Esophagus squamous epithelium (tissue), 5 donors: ENCODE data around the gene MYO3B. TPM values are rescaled to one million over a fixed set of nuclear protein-coding genes. Genes with fewer than 3 reads are reported as not detected.

Experiments
- DNase-seq: peaks from one replicate; lab custom pipeline; 2025; lab: John Stamatoyannopoulos, UW
- H3K27ac ChIP-seq, 4 donors: fragments of 200-600 bp; sonication (generic); one replicate each; pipeline ENCODE4 v1.5.1; 2016 to 2019; ENCODE audit warnings: mild to moderate bottlenecking in 1 of 4
- H3K27me3 ChIP-seq, 4 donors: fragments of 200-600 bp; sonication (generic); 1 replicate in 3 of 4; 2 replicates in 1 of 4; pipeline versions ENCODE4 v1.5.1 to v1.6.0; 2017 to 2021; ENCODE audit warnings: antibody characterized with exemption in 1 of 4
- H3K36me3 ChIP-seq, 3 donors: fragments of 200-600 bp; sonication (generic); one replicate each; pipeline ENCODE4 v1.5.1; 2016 to 2019
- H3K4me1 ChIP-seq, 3 donors: fragments of 200-600 bp; sonication (generic); one replicate each; pipeline ENCODE4 v1.5.1; 2017 to 2019
- H3K4me3 ChIP-seq, 4 donors: fragments of 200-600 bp; sonication (generic); 1 replicate in 3 of 4; 2 replicates in 1 of 4; pipeline ENCODE4 v1.5.1; 2016 to 2019; ENCODE audit warnings: mild to moderate bottlenecking in 2 of 4, moderate library complexity in 1 of 4
- H3K9me3 ChIP-seq, 3 donors: fragments of 200-600 bp; sonication (generic); one replicate each; pipeline ENCODE4 v1.5.1; 2016 to 2019
- CTCF ChIP-seq, 6 experiments: fragments of 450-650 bp in 4 of 6; fragments of 200-600 bp in 2 of 6; sonication (generic) in 2 of 6; IDR thresholded peaks; one replicate each; pipeline ENCODE4 v1.5.1; 2016 to 2019; ENCODE audit warnings: antibody characterized with exemption in 6 of 6, mild to moderate bottlenecking in 4 of 6, moderate library complexity in 4 of 6
- POLR2A ChIP-seq, 4 donors: fragments of 450-650 bp; IDR thresholded peaks; one replicate each; pipeline ENCODE4 v1.6.1; 2017; ENCODE audit warnings: antibody characterized with exemption in 4 of 4, mild to moderate bottlenecking in 4 of 4, moderate library complexity in 3 of 4
- WGBS, 2 donors: methylation state at CpG; one replicate each; pipeline ENCODE4 v1.1.5; 2018; 5-methylcytosine and 5-hydroxymethylcytosine counted together
- intact Hi-C: fragments of 100-400 bp; cut with DNase I; formaldehyde crosslinking; loops from one replicate; pipeline ENCODE4 v1.15.0; 2022
- total RNA-seq, 4 donors: library from RNA; depleted of rRNA; stranded (reverse); fragments of >200 nt; gene quantifications; one replicate each; pipeline ENCODE4 v1.1.0, GENCODE V29; 2016
- donor health status: DM: yes; HTN: yes; CAD: no.

MYO3B gene
- total RNA-seq, 4 donors from 2014 or later, result 0.15 to 0.38 (median 0.18) TPM

DNA sequence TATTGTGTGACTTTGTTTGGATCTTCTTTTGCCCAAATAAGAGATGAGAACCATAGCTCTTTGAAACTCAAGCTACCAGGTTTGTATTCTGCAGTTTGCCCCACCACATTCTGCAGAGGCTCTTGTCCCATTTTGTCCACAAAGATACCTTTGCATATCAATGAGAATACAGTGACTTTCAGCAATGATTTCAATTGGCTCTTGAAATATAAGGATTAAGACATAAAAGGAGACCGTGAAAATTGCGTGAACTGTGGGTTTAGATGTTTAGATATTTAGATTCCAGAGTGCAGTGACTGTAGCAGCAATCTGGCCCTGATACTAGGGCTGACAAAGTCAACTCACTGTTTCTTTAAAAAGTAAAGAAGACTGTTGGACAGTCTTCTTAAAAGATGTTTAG, 390.6 kb downstream of the MYO3B start:
- no peak overlapping the region for H3K27ac ChIP-seq
- TF ChIP-seq POLR2A (IDR thresholded peaks at IDR 0.05) (no peak), CTCF (IDR thresholded peaks at IDR 0.05) (no peak)
- H3K4me3 ChIP-seq, result no peak overlapping the region
- 63 to 71% methylated on average over 2 of the region's 2 CpGs for WGBS, 2 donors
- no peaks in the 10 kb centered on the region for H3K4me1 ChIP-seq
- intact Hi-C loops, result no loop called here
- no peaks in the 10 kb centered on the region for H3K36me3 ChIP-seq
- H3K27me3 ChIP-seq, result no peaks in the 10 kb centered on the region
- no peaks in the 10 kb centered on the region for H3K9me3 ChIP-seq
- DNase-seq, result no peak

- 84 to 88% methylated on average over 1 of the region's 1 CpG for WGBS, 2 donors
- H3K27ac ChIP-seq, result no peak overlapping the region
- H3K4me3 ChIP-seq, result no peak overlapping the region
- intact Hi-C loops, result no loop called here
- no peaks in the 10 kb centered on the region for H3K4me1 ChIP-seq
- DNase-seq, result no peak
- no peaks in the 10 kb centered on the region for H3K9me3 ChIP-seq
- H3K27me3 ChIP-seq, result no peaks in the 10 kb centered on the region
- no peak for TF ChIP-seq POLR2A (IDR thresholded peaks at IDR 0.05)
- no peaks in the 10 kb centered on the region for H3K36me3 ChIP-seq
Observed at GRCh38 chr2:170571612-170572011, 393.7 kb downstream of the MYO3B start.

DNA sequence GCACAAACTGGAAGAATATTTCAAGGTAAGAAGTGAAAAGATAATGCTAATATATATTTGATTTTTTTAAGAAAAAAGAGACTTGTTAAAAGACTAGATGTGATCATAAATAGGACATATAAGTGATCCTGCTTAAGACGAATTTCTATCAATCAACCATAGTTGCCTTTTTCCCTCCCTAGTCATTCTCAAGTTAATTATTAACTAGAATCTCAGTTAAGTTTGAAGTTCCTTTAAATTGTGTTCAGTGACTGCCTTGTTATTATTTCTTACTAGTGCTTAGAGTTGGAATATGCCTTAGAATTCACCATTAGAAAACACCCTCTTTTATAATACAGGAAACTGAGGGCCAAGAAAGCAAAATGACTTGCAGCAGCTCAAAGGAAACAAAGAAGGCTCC, 395.7 kb downstream of the MYO3B start:
- TF ChIP-seq CTCF (IDR thresholded peaks at IDR 0.05) (no peak), POLR2A (IDR thresholded peaks at IDR 0.05) (no peak)
- intact Hi-C loops, result no loop called here

DNA sequence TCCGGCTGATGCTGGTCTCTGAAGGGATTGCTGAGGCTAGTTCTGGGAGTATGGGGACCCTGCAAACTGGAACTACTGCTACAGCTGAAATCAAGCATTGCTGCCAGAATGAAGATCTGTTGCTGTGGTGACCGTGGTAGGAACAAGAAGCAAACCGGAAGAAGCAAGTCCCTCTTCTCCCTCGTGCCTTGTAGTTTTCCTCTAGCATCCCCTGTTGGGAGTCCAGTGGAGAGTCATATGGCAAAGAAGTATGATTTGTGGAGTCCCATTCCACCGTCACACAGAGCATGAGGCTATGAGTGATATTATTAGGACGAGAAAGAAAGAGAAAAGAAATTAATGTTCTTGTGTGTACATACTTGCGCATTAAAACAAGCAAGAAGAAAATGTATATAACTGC, 398.3 kb downstream of the MYO3B start:
- H3K4me1 ChIP-seq, result peaks cover 0 to 6% (median 0%) of the 10 kb centered on the region in 3 donors
- H3K9me3 ChIP-seq, result no peaks in the 10 kb centered on the region
- TF ChIP-seq POLR2A (IDR thresholded peaks at IDR 0.05) (no peak), CTCF (IDR thresholded peaks at IDR 0.05) (no peak)
- no peaks in the 10 kb centered on the region for H3K36me3 ChIP-seq
- H3K27ac ChIP-seq, result no peak overlapping the region
- no peak overlapping the region for H3K4me3 ChIP-seq
- intact Hi-C loops, result no loop called here
- H3K27me3 ChIP-seq, result no peaks in the 10 kb centered on the region
- 88 to 92% methylated on average over 7 of the region's 7 CpGs for whole genome bisulfite sequencing, 2 donors
- no peak for DNase-seq

More for the DNA sequence above, 395.7 kb downstream of the MYO3B start:
- Histone ChIP-seq H3K27ac (no peak overlapping the region), H3K4me3 (no peak overlapping the region), H3K4me1 (peaks cover 0 to 4% (median 0%) of the 10 kb centered on the region in 3 donors), H3K36me3 (no peaks in the 10 kb centered on the region), H3K27me3 (no peaks in the 10 kb centered on the region), H3K9me3 (no peaks in the 10 kb centered on the region)
- DNase-seq, result no peak
- WGBS, 2 donors, result 70 to 76% methylated on average over 1 of the region's 1 CpG

- no peak for DNase-seq
- no peak for TF ChIP-seq CTCF (IDR thresholded peaks at IDR 0.05)
- TF ChIP-seq POLR2A (IDR thresholded peaks at IDR 0.05), result no peak
- Histone ChIP-seq H3K4me3 (no peak overlapping the region), H3K27me3 (no peaks in the 10 kb centered on the region), H3K36me3 (no peaks in the 10 kb centered on the region), H3K4me1 (peaks cover 0 to 6% (median 0%) of the 10 kb centered on the region in 3 donors), H3K9me3 (no peaks in the 10 kb centered on the region), H3K27ac (no peak overlapping the region)
- WGBS, 2 donors, result 76 to 86% methylated on average over 3 of the region's 3 CpGs
- intact Hi-C loops, result no loop called here
Observed at GRCh38 chr2:170577356-170577755, 399.4 kb downstream of the MYO3B start.

GRCh38 chr2:170578606-170579005, 400.7 kb downstream of the MYO3B start:
- DNase-seq, result no peak
- Histone ChIP-seq H3K9me3 (no peaks in the 10 kb centered on the region), H3K27me3 (no peaks in the 10 kb centered on the region), H3K27ac (no peak overlapping the region), H3K36me3 (no peaks in the 10 kb centered on the region), H3K4me1 (peaks cover 0 to 6% (median 0%) of the 10 kb centered on the region in 3 donors), H3K4me3 (no peak overlapping the region)
- 69 to 74% methylated on average over 10 of the region's 10 CpGs for WGBS, 2 donors
- intact Hi-C loops, result no loop called here
- TF ChIP-seq POLR2A (IDR thresholded peaks at IDR 0.05), result no peak
- TF ChIP-seq CTCF (IDR thresholded peaks at IDR 0.05), result no peak
